K562 (cell line): ENCODE measurements around the gene TXNIP. TPM values are rescaled to one million over a fixed set of nuclear protein-coding genes. Genes with fewer than 3 reads are reported as not detected.

Experiments used
- ATF3 ChIP-seq, 2 experiments: fragments of 450-650 bp in 1 of 2; sonication (generic) in 1 of 2; formaldehyde crosslinking in 1 of 2; IDR thresholded peaks in 1 of 2; conservative IDR thresholded peaks in 1 of 2; 2 replicates each; pipeline versions ENCODE4 v1.6.1 to v1.8.1; 2016 to 2023; ENCODE audit warnings: mild to moderate bottlenecking in 2 of 2, moderate library complexity in 2 of 2, inconsistent platforms in 1 of 2, missing genetic modification reagents in 1 of 2
- CBX3 ChIP-seq, 2 experiments: IDR thresholded peaks; 1 replicate in 1 of 2; 2 replicates in 1 of 2; pipeline ENCODE4 v1.6.1; 2012; ENCODE audit warnings: inconsistent platforms in 2 of 2, low read length in 2 of 2, borderline replicate concordance in 1 of 2, control low read depth in 1 of 2
- HDAC1 ChIP-seq, 2 experiments: fragments of 450-650 bp; IDR thresholded peaks; 2 replicates each; pipeline ENCODE4 v1.6.1; 2016 to 2017; ENCODE audit warnings: inconsistent platforms in 1 of 2, mild to moderate bottlenecking in 1 of 2, moderate library complexity in 1 of 2
- HMBOX1 ChIP-seq: sonication (generic); IDR thresholded peaks from 2 replicates; pipeline ENCODE4 v1.6.1; 2016
- HNRNPK ChIP-seq: fragments of 200-400 bp; formaldehyde crosslinking; IDR thresholded peaks from one replicate; pipeline ENCODE4 v1.6.1; 2018; ENCODE audit warnings: mild to moderate bottlenecking, low read depth, low read length; ENCODE audit not compliant: poor library complexity, severe bottlenecking
- RNF2 ChIP-seq: sonication (generic); IDR thresholded peaks from 2 replicates; pipeline ENCODE4 v1.6.1; 2016
- TEAD1 ChIP-seq, 2 experiments: fragments of 450-650 bp in 1 of 2; sonication (generic) in 1 of 2; formaldehyde crosslinking; IDR thresholded peaks; 2 replicates each; pipeline versions ENCODE4 v1.4.0 to v1.8.0; 2020 to 2022; ENCODE audit warnings: mild to moderate bottlenecking in 2 of 2, missing genetic modification reagents in 1 of 2
- XRCC5 ChIP-seq: fragments of 200-400 bp; formaldehyde crosslinking; IDR thresholded peaks from 2 replicates; pipeline ENCODE4 v1.6.1; 2017; ENCODE audit warnings: low read depth, mild to moderate bottlenecking, low read length
- ZNF133 ChIP-seq: fragments of 250-450 bp; sonication (Bioruptor Pico); IDR thresholded peaks from 2 replicates; pipeline ENCODE4 v1.4.0; 2020; ENCODE audit warnings: mild to moderate bottlenecking
- ZNF274 ChIP-seq: IDR thresholded peaks from 2 replicates; pipeline ENCODE4 v1.6.1; 2011; ENCODE audit warnings: low read depth, mild to moderate bottlenecking, low read length, moderate library complexity, borderline replicate concordance
- ZNF584 ChIP-seq: fragments of 200-800 bp; sonication (Bioruptor generic); IDR thresholded peaks from 2 replicates; pipeline ENCODE4 v1.6.1; 2016; ENCODE audit warnings: low read depth, mild to moderate bottlenecking, missing genetic modification characterization, missing compliant biosample characterization
- polyA plus RNA-seq, 8 experiments: library from polyadenylated mRNA; depleted of rRNA in 4 of 8; stranded (reverse) in 5 of 8; unstranded in 3 of 8; fragments of >200 nt; fragmentation: Nextera tagmentation in 2 of 8; fragmentation: Illumina TruSeq in 1 of 8; extraction: Ambion mirVana in 2 of 8; extraction: Trizol in 1 of 8; gene quantifications; 2 replicates each; pipeline versions ENCODE4 v1.2.1 to v1.2.3, GENCODE V29; 2011 to 2014; ENCODE audit warnings: inconsistent platforms in 1 of 8, missing spikeins in 1 of 8
- total RNA-seq, 7 experiments: library from RNA; depleted of rRNA in 6 of 7; stranded (reverse); fragments of >200 nt in 6 of 7; fragmentation: Illumina TruSeq in 2 of 7; extraction: Trizol in 2 of 7; gene quantifications; 2 replicates each; pipeline versions ENCODE4 v1.2.1 to v1.2.3, GENCODE V29; 2011 to 2021; ENCODE audit warnings: low replicate concordance in 1 of 7
- TF ChIP-seq, protein P1 (sequence below), 2 experiments: fragments of 450-650 bp; conservative IDR thresholded peaks; 2 replicates each; pipeline ENCODE4 v1.6.1; 2017; ENCODE audit warnings: mild to moderate bottlenecking in 2 of 2, moderate library complexity in 2 of 2
- TF ChIP-seq, protein P2 (sequence below): fragments of 200-800 bp; sonication (Bioruptor generic); IDR thresholded peaks from 2 replicates; pipeline ENCODE4 v1.6.1; 2017; ENCODE audit warnings: missing genetic modification characterization, missing compliant biosample characterization
- TF ChIP-seq, protein P3 (sequence below): sonication (generic); formaldehyde crosslinking; IDR thresholded peaks from 2 replicates; pipeline ENCODE4 v1.8.1; 2023; ENCODE audit warnings: mild to moderate bottlenecking, missing genetic modification reagents

Gene TXNIP
- total and polyA plus RNA-seq, 9 of the 15 experiments (the other 6 are each of a cell fraction or from before 2014, with no cell fraction given), result 120 to 499 (median 257) TPM

DNA sequence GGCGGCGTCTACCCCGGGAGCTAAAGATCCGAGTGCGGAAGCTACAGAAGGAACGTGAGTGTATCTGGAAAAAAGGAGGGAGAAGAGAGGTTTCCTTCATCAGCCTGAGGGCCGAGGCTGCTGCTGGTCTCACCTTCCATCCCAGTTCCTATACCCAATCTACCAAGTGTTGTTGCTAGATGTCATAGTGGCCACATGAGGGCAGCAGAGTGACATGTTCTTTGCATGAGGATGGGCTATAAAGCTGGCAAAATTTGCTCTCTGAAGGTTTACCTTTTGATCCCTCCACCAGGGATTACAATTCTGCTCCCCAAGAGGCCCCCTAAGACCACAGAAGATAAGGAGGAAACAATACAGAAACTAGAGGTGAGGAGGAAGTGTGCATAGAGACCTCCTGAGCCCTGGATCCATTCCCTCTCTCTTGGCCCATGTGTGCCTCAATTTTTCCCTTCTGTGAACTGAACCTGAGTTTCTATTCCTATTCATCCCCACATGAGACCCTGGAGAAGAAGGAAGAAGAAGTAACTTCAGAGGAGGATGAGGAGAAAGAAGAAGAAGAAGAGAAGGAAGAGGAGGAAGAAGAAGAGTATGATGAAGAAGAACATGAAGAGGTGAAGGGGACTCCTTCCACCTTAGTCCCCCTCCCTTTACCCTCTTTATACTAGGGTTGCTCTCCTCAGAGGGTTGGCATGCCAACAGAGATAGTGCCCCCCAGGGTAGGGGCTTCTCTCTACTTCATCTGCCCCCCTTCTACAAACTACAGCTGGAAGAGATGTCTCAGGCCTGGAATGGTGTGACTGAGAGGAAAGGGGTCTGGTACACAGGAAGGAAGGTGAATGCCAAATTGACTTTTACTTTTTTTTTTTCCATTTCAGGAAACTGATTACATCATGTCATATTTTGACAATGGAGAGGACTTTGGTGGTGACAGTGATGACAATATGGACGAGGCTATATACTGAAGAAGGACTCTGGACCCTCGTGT lies 18.6 kb downstream of the TXNIP start (continued):
- TF ChIP-seq, protein P1, sequence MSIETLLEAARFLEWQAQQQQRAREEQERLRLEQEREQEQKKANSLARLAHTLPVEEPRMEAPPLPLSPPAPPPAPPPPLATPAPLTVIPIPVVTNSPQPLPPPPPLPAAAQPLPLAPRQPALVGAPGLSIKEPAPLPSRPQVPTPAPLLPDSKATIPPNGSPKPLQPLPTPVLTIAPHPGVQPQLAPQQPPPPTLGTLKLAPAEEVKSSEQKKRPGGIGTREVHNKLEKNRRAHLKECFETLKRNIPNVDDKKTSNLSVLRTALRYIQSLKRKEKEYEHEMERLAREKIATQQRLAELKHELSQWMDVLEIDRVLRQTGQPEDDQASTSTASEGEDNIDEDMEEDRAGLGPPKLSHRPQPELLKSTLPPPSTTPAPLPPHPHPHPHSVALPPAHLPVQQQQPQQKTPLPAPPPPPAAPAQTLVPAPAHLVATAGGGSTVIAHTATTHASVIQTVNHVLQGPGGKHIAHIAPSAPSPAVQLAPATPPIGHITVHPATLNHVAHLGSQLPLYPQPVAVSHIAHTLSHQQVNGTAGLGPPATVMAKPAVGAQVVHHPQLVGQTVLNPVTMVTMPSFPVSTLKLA (conservative IDR thresholded peaks at IDR 0.05), result 0 out of 4 replicates have a peak, but pooled peaks of 1 of the 2 experiments have one; percentile 12
- TF ChIP-seq XRCC5 (0 out of 2 replicates have a peak, but pooled peaks have one; percentile 49), HDAC1 (IDR thresholded peaks at IDR 0.05) (0 out of 4 replicates have a peak, but pooled peaks of 1 of the 2 experiments have one; percentile 13), ZNF584 (0 out of 2 replicates have a peak, but pooled peaks have one; percentile 66), ZNF274 (no peak), ZNF133 (CRISPR knock-in tag) (no peak), RNF2 (no peak), HMBOX1 (0 out of 2 replicates have a peak, but pooled peaks have one; percentile 22), ATF3 (IDR thresholded peaks at IDR 0.05) (peak; percentile 28; the same call in 1 of the 2 replicates), ATF3 (CRISPR knock-in tag; conservative IDR thresholded peaks at IDR 0.05) (peak; percentile 26; the same call in 1 of the 2 replicates), TEAD1 (CRISPR knock-in tag; IDR thresholded peaks at IDR 0.05) (no peak), CBX3 (IDR thresholded peaks at IDR 0.05; ENCODE audit: borderline replicate concordance in 1 of 2, low read length in 2 of 2) (peak in 1 of 2 experiments; percentile 33; a peak in 1 of 3 replicates), HNRNPK (no peak)
- TF ChIP-seq, protein P2, sequence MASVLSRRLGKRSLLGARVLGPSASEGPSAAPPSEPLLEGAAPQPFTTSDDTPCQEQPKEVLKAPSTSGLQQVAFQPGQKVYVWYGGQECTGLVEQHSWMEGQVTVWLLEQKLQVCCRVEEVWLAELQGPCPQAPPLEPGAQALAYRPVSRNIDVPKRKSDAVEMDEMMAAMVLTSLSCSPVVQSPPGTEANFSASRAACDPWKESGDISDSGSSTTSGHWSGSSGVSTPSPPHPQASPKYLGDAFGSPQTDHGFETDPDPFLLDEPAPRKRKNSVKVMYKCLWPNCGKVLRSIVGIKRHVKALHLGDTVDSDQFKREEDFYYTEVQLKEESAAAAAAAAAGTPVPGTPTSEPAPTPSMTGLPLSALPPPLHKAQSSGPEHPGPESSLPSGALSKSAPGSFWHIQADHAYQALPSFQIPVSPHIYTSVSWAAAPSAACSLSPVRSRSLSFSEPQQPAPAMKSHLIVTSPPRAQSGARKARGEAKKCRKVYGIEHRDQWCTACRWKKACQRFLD (CRISPR knock-in tag), result no peak
- TF ChIP-seq, protein P3, sequence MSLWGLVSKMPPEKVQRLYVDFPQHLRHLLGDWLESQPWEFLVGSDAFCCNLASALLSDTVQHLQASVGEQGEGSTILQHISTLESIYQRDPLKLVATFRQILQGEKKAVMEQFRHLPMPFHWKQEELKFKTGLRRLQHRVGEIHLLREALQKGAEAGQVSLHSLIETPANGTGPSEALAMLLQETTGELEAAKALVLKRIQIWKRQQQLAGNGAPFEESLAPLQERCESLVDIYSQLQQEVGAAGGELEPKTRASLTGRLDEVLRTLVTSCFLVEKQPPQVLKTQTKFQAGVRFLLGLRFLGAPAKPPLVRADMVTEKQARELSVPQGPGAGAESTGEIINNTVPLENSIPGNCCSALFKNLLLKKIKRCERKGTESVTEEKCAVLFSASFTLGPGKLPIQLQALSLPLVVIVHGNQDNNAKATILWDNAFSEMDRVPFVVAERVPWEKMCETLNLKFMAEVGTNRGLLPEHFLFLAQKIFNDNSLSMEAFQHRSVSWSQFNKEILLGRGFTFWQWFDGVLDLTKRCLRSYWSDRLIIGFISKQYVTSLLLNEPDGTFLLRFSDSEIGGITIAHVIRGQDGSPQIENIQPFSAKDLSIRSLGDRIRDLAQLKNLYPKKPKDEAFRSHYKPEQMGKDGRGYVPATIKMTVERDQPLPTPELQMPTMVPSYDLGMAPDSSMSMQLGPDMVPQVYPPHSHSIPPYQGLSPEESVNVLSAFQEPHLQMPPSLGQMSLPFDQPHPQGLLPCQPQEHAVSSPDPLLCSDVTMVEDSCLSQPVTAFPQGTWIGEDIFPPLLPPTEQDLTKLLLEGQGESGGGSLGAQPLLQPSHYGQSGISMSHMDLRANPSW (CRISPR knock-in tag), result peak; percentile 70; the same call in 1 of the 2 replicates
